ENCODE measurements around the gene TAF6L.

Gene TAF6L

GRCh38 chr11:62771144-62772021 lies at the start of gene TAF6L:
Gene TAF6L, plus strand, starts transcription at chr11:62771396. Its CDS starts 4,388 bp downstream, at chr11:62775784.
- H3K36me3 ChIP-seq (ENCODE audit: insufficient read depth, insufficient read length, low read length) = peaks cover 39% of the 10 kb centered on the region

DNA sequence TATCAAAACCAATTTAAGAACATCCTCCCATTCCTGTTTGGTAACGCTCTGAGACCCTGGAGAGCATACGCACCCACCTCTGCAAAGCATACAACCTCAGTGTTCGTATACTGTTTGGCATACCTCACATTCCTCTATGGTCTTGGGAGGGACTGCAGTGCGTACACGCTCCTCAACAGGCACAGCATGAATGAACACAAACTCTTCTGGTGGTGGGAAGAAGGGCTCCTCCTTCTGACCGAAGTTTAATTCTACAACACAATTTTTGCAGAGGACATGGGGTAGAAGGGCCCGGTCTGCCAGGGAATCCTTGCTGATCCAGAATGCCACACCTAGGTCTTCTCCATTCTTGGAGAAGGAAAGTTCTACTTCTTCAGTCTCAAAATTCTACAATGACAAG lies 49.2 kb upstream of the TAF6L start:
- no peak for DNase-seq (ENCODE audit: low read depth, low spot score)
- no peaks in the 10 kb centered on the region for H3K9me3 ChIP-seq (ENCODE audit: insufficient read depth, low read length)
- no peak overlapping the region for H3K4me3 ChIP-seq (ENCODE audit: insufficient read length, low read depth)
- TF ChIP-seq ZNF274 (IDR thresholded peaks at IDR 0.05; ENCODE audit: low read depth, low read length) (no peak), SUZ12 (IDR thresholded peaks at IDR 0.05; ENCODE audit: extremely low read depth, insufficient read depth, insufficient read length) (no peak), YY1 (IDR thresholded peaks at IDR 0.05; ENCODE audit: insufficient read depth, insufficient read length) (no peak)
- no peak overlapping the region for H3K9ac ChIP-seq (ENCODE audit: insufficient read length, low read depth)
- H3K36me3 ChIP-seq (ENCODE audit: insufficient read depth, insufficient read length, low read length) = peaks cover 86% of the 10 kb centered on the region
- peaks cover 2% of the 10 kb centered on the region for H3K4me1 ChIP-seq (ENCODE audit: insufficient read depth, insufficient read length)
- H3K27me3 ChIP-seq (ENCODE audit: insufficient read depth, insufficient read length) = no peaks in the 10 kb centered on the region

More at GRCh38 chr11:62771144-62772021, at the start of gene TAF6L:
- Histone ChIP-seq H3K9me3 (ENCODE audit: insufficient read depth, low read length) (no peaks in the 10 kb centered on the region), H3K4me3 (ENCODE audit: insufficient read length, low read depth) (peak within 1 kb of the TSS; percentile 96), H3K9ac (ENCODE audit: insufficient read length, low read depth) (peak within 1 kb of the TSS; percentile 93), H3K4me1 (ENCODE audit: insufficient read depth, insufficient read length) (peaks cover 3% of the 10 kb centered on the region), H3K27me3 (ENCODE audit: insufficient read depth, insufficient read length) (no peaks in the 10 kb centered on the region)
- TF ChIP-seq SUZ12 (IDR thresholded peaks at IDR 0.05; ENCODE audit: extremely low read depth, insufficient read depth, insufficient read length) (no peak), YY1 (IDR thresholded peaks at IDR 0.05; ENCODE audit: insufficient read depth, insufficient read length) (no peak), ZNF274 (IDR thresholded peaks at IDR 0.05; ENCODE audit: low read depth, low read length) (no peak)
- DNase-seq (ENCODE audit: low read depth, low spot score) = peak; percentile 95

- TF ChIP-seq YY1 (IDR thresholded peaks at IDR 0.05; ENCODE audit: insufficient read depth, insufficient read length) = no peak
- TF ChIP-seq ZNF274 (IDR thresholded peaks at IDR 0.05; ENCODE audit: low read depth, low read length) = no peak
- TF ChIP-seq SUZ12 (IDR thresholded peaks at IDR 0.05; ENCODE audit: extremely low read depth, insufficient read depth, insufficient read length) = no peak
- Histone ChIP-seq H3K4me3 (ENCODE audit: insufficient read length, low read depth) (no peak overlapping the region), H3K4me1 (ENCODE audit: insufficient read depth, insufficient read length) (peaks cover 2% of the 10 kb centered on the region), H3K27me3 (ENCODE audit: insufficient read depth, insufficient read length) (no peaks in the 10 kb centered on the region), H3K9me3 (ENCODE audit: insufficient read depth, low read length) (no peaks in the 10 kb centered on the region), H3K9ac (ENCODE audit: insufficient read length, low read depth) (no peak overlapping the region), H3K36me3 (ENCODE audit: insufficient read depth, insufficient read length, low read length) (peaks cover 70% of the 10 kb centered on the region)
- no peak for DNase-seq (ENCODE audit: low read depth, low spot score)
Observed at GRCh38 chr11:62724171-62724570, 47.0 kb upstream of the TAF6L start.

DNA sequence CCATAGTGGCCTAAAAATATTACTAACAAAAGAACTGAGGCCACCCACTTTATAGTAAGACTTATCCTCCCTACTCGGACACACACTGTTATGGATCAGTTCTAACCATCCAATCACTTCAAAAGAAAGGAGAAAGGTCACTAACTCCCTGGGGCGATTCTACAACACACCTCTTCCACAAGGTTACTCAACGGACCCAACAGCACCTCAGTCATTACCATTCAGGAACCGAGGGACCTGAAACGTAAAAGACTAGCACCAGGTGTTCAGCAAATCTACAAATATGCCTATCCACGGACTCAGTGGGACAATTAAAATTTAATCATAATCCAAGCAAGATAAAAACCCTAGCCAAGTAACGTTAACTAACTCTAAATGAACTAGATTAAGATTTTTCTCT lies 45.5 kb upstream of the TAF6L start:
- Histone ChIP-seq H3K27me3 (ENCODE audit: insufficient read depth, insufficient read length) (no peaks in the 10 kb centered on the region), H3K4me3 (ENCODE audit: insufficient read length, low read depth) (peak overlapping the region; percentile 98), H3K4me1 (ENCODE audit: insufficient read depth, insufficient read length) (peaks cover 2% of the 10 kb centered on the region), H3K9ac (ENCODE audit: insufficient read length, low read depth) (peak overlapping the region; percentile 97), H3K36me3 (ENCODE audit: insufficient read depth, insufficient read length, low read length) (peaks cover 64% of the 10 kb centered on the region), H3K9me3 (ENCODE audit: insufficient read depth, low read length) (no peaks in the 10 kb centered on the region)
- no peak for DNase-seq (ENCODE audit: low read depth, low spot score)
- TF ChIP-seq YY1 (IDR thresholded peaks at IDR 0.05; ENCODE audit: insufficient read depth, insufficient read length) (no peak), ZNF274 (IDR thresholded peaks at IDR 0.05; ENCODE audit: low read depth, low read length) (no peak), SUZ12 (IDR thresholded peaks at IDR 0.05; ENCODE audit: extremely low read depth, insufficient read depth, insufficient read length) (no peak)

GRCh38 chr11:62726156-62726914 lies 44.9 kb upstream of the TAF6L start:
- Histone ChIP-seq H3K9me3 (ENCODE audit: insufficient read depth, low read length) (no peaks in the 10 kb centered on the region), H3K9ac (ENCODE audit: insufficient read length, low read depth) (peak overlapping the region; percentile 97), H3K36me3 (ENCODE audit: insufficient read depth, insufficient read length, low read length) (peaks cover 62% of the 10 kb centered on the region), H3K27me3 (ENCODE audit: insufficient read depth, insufficient read length) (no peaks in the 10 kb centered on the region), H3K4me1 (ENCODE audit: insufficient read depth, insufficient read length) (peaks cover 2% of the 10 kb centered on the region), H3K4me3 (ENCODE audit: insufficient read length, low read depth) (peak overlapping the region; percentile 98)
- TF ChIP-seq ZNF274 (IDR thresholded peaks at IDR 0.05; ENCODE audit: low read depth, low read length) (no peak), YY1 (IDR thresholded peaks at IDR 0.05; ENCODE audit: insufficient read depth, insufficient read length) (no peak), SUZ12 (IDR thresholded peaks at IDR 0.05; ENCODE audit: extremely low read depth, insufficient read depth, insufficient read length) (no peak)
- DNase-seq (ENCODE audit: low read depth, low spot score) = no peak

- DNase-seq (ENCODE audit: low read depth, low spot score) = no peak
- H3K36me3 ChIP-seq (ENCODE audit: insufficient read depth, insufficient read length, low read length) = peaks cover 59% of the 10 kb centered on the region
Observed at GRCh38 chr11:62726915-62727164, 44.4 kb upstream of the TAF6L start.

More at GRCh38 chr11:62726915-62727164, 44.4 kb upstream of the TAF6L start:
- TF ChIP-seq YY1 (IDR thresholded peaks at IDR 0.05; ENCODE audit: insufficient read depth, insufficient read length) = no peak
- TF ChIP-seq ZNF274 (IDR thresholded peaks at IDR 0.05; ENCODE audit: low read depth, low read length) = no peak
- no peak for TF ChIP-seq SUZ12 (IDR thresholded peaks at IDR 0.05; ENCODE audit: extremely low read depth, insufficient read depth, insufficient read length)
- peak overlapping the region; percentile 97 for H3K9ac ChIP-seq (ENCODE audit: insufficient read length, low read depth)
- H3K9me3 ChIP-seq (ENCODE audit: insufficient read depth, low read length) = no peaks in the 10 kb centered on the region
- H3K4me1 ChIP-seq (ENCODE audit: insufficient read depth, insufficient read length) = peaks cover 2% of the 10 kb centered on the region
- no peaks in the 10 kb centered on the region for H3K27me3 ChIP-seq (ENCODE audit: insufficient read depth, insufficient read length)
- H3K4me3 ChIP-seq (ENCODE audit: insufficient read length, low read depth) = peak overlapping the region; percentile 98
